Measurements from ENCODE around the gene VWA5B1. TPM values are rescaled to one million over a fixed set of nuclear protein-coding genes. Genes with fewer than 3 reads are reported as not detected.

The VWA5B1 gene
- total RNA-seq, 4 donors from 2014 or later, result not detected

DNA sequence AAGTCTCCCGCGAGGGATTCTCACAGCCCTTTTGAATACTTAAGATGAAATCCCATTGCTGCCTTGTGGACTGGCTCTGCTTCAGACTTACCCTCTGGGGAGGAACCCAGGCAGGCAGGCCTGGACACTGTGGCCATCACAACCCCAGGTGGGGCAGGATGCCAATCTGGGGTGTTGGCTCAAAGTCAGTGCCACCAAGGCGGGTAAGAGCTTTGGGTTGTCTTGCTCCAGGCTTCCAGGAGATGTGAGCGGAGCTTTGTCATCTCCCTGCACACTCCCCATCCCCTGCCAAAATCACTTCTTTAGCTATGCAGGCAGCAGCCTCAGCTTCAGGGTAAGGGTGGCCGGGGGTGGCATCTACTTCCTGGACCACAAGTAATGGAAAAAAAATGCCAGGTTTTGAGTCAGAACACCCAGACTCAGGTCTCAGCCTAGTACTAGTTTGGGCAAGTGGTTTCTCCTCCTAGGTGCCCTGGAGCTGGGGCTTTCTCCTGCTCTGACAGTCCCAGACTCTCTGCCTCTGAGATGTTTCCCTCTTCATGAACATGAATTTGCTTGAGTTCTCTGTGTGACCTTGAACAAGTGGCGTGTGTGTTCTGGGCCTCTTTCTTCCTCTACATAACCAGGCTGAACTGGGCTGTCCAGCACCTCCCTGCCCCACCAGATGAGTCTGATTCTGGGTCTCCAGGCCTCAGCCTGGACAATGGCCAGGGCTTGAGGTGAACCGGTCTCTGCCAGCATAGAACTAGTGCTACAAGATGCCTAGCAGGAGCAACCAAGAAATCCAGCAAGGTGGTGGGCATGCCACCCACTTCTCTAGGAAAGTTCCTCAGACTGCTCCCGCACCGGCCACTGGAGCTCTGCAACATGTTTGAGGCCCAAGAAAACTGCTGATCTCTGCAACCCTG lies 65.4 kb downstream of the VWA5B1 start:
- H3K4me1 ChIP-seq, result peaks cover 0 to 13% (median 2%) of the 10 kb centered on the region in 4 donors
- H3K27ac ChIP-seq, result no peak overlapping the region
- WGBS, 2 donors, result 80 to 92% methylated on average over 7 of the region's 9 CpGs
- DNase-seq (ENCODE audit: low spot score in 2 of 2), result no peak
- no peaks in the 10 kb centered on the region for H3K9me3 ChIP-seq
- H3K36me3 ChIP-seq, result no peaks in the 10 kb centered on the region
- TF ChIP-seq EP300 (IDR thresholded peaks at IDR 0.05), result no peak
- TF ChIP-seq CTCF (IDR thresholded peaks at IDR 0.05), result no peak
- TF ChIP-seq POLR2A (IDR thresholded peaks at IDR 0.05), result no peak
- H3K27me3 ChIP-seq, result peaks cover 0 to 14% of the 10 kb centered on the region in 2 donors
- no peak overlapping the region for H3K4me3 ChIP-seq

- H3K36me3 ChIP-seq, result no peaks in the 10 kb centered on the region
- 76 to 81% methylated on average over 8 of the region's 8 CpGs for WGBS, 2 donors
- TF ChIP-seq EP300 (IDR thresholded peaks at IDR 0.05), result no peak
- no peak for TF ChIP-seq POLR2A (IDR thresholded peaks at IDR 0.05)
- TF ChIP-seq CTCF (IDR thresholded peaks at IDR 0.05), result no peak
- H3K27ac ChIP-seq, result no peak overlapping the region
- H3K4me3 ChIP-seq, result no peak overlapping the region
- H3K9me3 ChIP-seq, result no peaks in the 10 kb centered on the region
- H3K27me3 ChIP-seq, result peaks cover 0 to 23% of the 10 kb centered on the region in 2 donors
- no peak for DNase-seq (ENCODE audit: low spot score in 2 of 2)
- H3K4me1 ChIP-seq, result peaks cover 0 to 13% (median 2%) of the 10 kb centered on the region in 4 donors
Observed at GRCh38 chr1:20356850-20357459, 66.3 kb downstream of the VWA5B1 start.

- 82 to 86% methylated on average over 5 to 8 of the region's 8 CpGs for WGBS, 2 donors
- TF ChIP-seq POLR2A (IDR thresholded peaks at IDR 0.05) (no peak), CTCF (IDR thresholded peaks at IDR 0.05) (no peak), EP300 (IDR thresholded peaks at IDR 0.05) (no peak)
- no peaks in the 10 kb centered on the region for H3K36me3 ChIP-seq
- H3K27me3 ChIP-seq, result peaks cover 0 to 29% of the 10 kb centered on the region in 2 donors
- no peak overlapping the region for H3K4me3 ChIP-seq
- no peak for DNase-seq (ENCODE audit: low spot score in 2 of 2)
- no peaks in the 10 kb centered on the region for H3K9me3 ChIP-seq
- H3K4me1 ChIP-seq, result peaks cover 0 to 13% (median 2%) of the 10 kb centered on the region in 4 donors
- no peak overlapping the region for H3K27ac ChIP-seq
Observed at GRCh38 chr1:20357796-20358195, 67.1 kb downstream of the VWA5B1 start.

DNA sequence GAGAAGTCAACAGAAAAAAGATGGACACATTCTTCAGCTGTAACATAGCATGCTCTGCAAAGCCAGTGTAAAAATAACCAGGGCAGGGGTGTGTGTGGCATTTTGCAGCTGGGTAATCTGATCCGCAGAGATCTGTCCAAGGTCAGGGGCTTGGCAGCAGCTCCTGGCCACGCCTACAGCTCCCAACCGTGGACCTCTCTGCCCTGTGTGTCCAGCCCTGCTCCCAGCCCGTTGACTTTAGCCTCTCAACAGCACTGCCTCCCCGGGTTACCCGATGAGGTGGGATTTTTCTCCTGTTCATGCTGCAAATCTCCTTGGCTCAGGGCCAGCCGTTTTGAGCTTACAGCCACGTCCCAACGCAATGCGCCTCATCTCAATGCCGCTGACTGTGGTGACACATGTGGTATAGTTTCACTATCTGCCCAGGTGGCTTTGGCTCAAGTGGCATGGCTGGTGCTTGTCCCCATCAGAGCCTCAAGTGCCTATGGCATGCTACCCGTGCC lies 68.1 kb downstream of the VWA5B1 start:
- no peaks in the 10 kb centered on the region for H3K9me3 ChIP-seq
- 20 to 27% methylated on average over 12 of the region's 12 CpGs for WGBS, 2 donors
- peaks cover 0 to 37% of the 10 kb centered on the region in 2 donors for H3K27me3 ChIP-seq
- no peak overlapping the region for H3K4me3 ChIP-seq
- no peak overlapping the region for H3K27ac ChIP-seq
- TF ChIP-seq EP300 (IDR thresholded peaks at IDR 0.05), result no peak
- TF ChIP-seq CTCF (IDR thresholded peaks at IDR 0.05), result no peak
- no peak for TF ChIP-seq POLR2A (IDR thresholded peaks at IDR 0.05)
- peaks cover 0 to 13% (median 2%) of the 10 kb centered on the region in 4 donors for H3K4me1 ChIP-seq
- no peaks in the 10 kb centered on the region for H3K36me3 ChIP-seq
- DNase-seq (ENCODE audit: low spot score in 2 of 2), result no peak

Data from tibial nerve (tissue), 4 donors.